ENCODE results near the gene LRRC31. TPM values are rescaled to one million over a fixed set of nuclear protein-coding genes. Genes with fewer than 3 reads are reported as not detected.

Gene LRRC31
- total and polyA plus RNA-seq, 2 of the 13 experiments (the other 11 are each of a cell fraction or from before 2014, with no cell fraction given) = not detected

DNA sequence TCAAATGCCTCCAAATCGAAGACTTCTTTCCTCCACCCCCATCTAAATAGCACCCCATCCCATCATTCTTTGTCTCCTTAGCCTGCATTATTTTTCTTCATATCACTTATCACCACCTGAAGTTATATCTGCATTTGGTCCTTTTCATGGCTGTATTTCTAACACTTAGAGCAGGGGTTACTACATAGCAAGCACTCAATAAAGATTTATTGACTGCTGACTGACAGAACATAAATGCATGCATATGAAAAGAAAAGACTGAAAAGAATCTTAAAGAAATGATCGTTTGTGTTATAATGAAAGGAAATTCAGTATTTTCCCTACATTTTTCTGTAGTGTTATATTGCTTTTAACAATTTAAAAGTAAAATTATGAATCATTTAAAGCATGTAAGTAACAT is 1.4 kb downstream of the LRRC31 start (continued):
- TF ChIP-seq ZSCAN12 (CRISPR knock-in tag; IDR thresholded peaks at IDR 0.05) (no peak), LCORL (IDR thresholded peaks at IDR 0.05) (no peak), LCORL (CRISPR knock-in tag; IDR thresholded peaks at IDR 0.05) (no peak), TEAD2 (CRISPR knock-in tag; IDR thresholded peaks at IDR 0.05) (no peak), ZNF333 (CRISPR knock-in tag; IDR thresholded peaks at IDR 0.05; ENCODE audit: borderline replicate concordance) (no peak)
- TF ChIP-seq, protein P1, sequence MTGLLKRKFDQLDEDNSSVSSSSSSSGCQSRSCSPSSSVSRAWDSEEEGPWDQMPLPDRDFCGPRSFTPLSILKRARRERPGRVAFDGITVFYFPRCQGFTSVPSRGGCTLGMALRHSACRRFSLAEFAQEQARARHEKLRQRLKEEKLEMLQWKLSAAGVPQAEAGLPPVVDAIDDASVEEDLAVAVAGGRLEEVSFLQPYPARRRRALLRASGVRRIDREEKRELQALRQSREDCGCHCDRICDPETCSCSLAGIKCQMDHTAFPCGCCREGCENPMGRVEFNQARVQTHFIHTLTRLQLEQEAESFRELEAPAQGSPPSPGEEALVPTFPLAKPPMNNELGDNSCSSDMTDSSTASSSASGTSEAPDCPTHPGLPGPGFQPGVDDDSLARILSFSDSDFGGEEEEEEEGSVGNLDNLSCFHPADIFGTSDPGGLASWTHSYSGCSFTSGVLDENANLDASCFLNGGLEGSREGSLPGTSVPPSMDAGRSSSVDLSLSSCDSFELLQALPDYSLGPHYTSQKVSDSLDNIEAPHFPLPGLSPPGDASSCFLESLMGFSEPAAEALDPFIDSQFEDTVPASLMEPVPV (CRISPR knock-in tag; IDR thresholded peaks at IDR 0.05) = no peak
- TF ChIP-seq, protein P2, sequence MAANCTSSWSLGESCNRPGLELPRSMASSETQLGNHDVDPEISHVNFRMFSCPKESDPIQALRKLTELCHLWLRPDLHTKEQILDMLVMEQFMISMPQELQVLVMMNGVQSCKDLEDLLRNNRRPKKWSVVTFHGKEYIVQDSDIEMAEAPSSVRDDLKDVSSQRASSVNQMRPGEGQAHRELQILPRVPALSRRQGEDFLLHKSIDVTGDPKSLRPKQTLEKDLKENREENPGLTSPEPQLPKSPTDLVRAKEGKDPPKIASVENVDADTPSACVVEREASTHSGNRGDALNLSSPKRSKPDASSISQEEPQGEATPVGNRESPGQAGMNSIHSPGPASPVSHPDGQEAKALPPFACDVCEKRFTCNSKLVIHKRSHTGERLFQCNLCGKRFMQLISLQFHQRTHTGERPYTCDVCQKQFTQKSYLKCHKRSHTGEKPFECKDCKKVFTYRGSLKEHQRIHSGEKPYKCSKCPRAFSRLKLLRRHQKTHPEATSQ (CRISPR knock-in tag; IDR thresholded peaks at IDR 0.05; ENCODE audit: borderline replicate concordance) = no peak
- TF ChIP-seq, protein P3, sequence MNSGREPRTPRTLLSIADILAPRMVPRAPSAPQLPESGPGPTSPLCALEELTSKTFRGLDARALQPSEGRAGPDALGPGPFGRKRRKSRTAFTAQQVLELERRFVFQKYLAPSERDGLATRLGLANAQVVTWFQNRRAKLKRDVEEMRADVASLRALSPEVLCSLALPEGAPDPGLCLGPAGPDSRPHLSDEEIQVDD (CRISPR knock-in tag; IDR thresholded peaks at IDR 0.05; ENCODE audit: borderline replicate concordance) = no peak
- TF ChIP-seq, protein P4, sequence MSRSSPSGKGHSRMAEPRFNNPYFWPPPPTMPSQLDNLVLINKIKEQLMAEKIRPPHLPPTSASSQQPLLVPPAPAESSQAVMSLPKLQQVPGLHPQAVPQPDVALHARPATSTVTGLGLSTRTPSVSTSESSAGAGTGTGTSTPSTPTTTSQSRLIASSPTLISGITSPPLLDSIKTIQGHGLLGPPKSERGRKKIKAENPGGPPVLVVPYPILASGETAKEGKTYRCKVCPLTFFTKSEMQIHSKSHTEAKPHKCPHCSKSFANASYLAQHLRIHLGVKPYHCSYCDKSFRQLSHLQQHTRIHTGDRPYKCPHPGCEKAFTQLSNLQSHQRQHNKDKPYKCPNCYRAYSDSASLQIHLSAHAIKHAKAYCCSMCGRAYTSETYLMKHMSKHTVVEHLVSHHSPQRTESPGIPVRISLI (CRISPR knock-in tag; IDR thresholded peaks at IDR 0.05; ENCODE audit: borderline replicate concordance) = no peak
- TF ChIP-seq, protein P5, sequence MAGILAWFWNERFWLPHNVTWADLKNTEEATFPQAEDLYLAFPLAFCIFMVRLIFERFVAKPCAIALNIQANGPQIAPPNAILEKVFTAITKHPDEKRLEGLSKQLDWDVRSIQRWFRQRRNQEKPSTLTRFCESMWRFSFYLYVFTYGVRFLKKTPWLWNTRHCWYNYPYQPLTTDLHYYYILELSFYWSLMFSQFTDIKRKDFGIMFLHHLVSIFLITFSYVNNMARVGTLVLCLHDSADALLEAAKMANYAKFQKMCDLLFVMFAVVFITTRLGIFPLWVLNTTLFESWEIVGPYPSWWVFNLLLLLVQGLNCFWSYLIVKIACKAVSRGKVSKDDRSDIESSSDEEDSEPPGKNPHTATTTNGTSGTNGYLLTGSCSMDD (CRISPR knock-in tag; IDR thresholded peaks at IDR 0.05) = no peak
